CD4-positive, alpha-beta T cell treated with Interleukin-2 at 100 ng/mL for 4 hours (primary cell): ENCODE results near the gene HS3ST1.

Source experiments
- DNase-seq: peaks from one replicate; pipeline ENCODE4 v3.0.0-alpha.2; 2020; ENCODE audit warnings: low spot score

HS3ST1 gene

DNA sequence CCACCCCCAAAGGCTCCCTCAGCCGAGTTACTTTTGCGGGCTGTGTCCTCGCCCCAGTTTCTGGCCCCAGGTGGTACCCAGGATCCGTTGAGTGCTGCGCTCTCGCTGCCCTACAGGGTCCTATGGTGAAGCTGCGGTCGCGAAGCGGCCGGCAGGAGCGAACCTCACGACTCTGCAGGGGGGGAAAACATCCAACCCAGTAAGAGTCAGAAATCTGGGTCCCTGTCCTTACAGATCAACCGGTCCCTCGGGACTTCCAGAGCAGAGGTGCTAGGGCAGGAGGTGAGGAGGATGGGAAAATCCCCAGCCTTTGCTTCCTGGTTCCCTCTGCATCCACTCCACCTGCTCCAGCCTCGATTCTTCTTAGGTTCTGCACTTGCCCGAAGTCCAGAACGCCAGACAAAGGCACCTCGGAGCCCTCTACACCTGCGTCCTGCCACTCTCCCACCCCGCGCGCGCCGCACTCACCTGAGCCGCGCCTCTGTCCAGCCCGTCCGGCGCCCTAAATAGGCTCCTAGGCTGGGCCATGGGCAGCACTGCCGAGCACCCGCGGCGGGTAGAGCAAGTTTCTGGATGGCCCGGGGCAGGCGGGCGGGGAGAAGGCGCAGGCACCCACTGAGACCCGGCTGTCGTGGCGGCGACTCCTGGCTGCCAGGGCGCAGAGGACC lies at the start of gene HS3ST1:
Gene HS3ST1 (minus strand): TSS at position 664 of the 668 bp plus-strand sequence. CDS start 28,889 bp downstream, outside the sequence.
- no peak for DNase-seq

DNA sequence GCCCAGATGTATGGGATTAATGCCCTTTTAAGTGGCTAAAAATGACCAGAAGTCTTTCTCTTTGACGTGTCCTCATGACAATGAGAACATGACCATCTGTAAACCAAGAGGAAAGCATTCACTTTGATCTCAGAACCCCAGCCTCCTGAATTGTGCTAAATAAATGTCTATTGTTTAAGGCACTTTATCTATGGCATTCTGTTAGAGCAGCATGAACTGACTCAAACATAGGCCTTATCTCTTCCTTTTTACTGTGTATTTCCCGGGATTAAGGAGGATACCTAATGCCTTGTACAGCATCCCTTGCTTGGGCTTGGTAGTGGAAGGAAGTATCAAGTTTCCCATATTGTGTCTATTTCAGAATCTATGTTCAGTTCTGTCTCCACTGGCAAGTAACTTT lies 47.2 kb upstream of the HS3ST1 start:
- no peak for DNase-seq

DNA sequence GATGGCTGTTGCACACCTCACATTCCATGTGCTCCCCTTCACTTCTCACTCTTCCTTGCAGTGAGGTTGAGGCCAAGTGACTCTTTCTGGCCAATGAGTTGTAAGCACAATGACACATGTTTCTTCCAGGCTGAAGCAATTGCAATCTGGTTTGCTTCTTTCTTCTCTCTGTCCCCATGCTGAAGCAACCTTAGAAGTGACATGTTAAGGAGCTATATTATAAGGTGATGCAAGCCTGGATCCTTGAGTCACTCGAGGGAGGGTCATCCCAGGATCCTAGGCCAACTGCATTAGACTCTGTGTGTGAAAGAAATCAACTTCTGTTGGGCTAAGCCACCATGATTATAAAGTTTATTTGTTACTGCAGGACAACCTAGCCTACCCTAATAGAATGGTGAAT lies 45.5 kb upstream of the HS3ST1 start:
- DNase-seq: no peak

DNA sequence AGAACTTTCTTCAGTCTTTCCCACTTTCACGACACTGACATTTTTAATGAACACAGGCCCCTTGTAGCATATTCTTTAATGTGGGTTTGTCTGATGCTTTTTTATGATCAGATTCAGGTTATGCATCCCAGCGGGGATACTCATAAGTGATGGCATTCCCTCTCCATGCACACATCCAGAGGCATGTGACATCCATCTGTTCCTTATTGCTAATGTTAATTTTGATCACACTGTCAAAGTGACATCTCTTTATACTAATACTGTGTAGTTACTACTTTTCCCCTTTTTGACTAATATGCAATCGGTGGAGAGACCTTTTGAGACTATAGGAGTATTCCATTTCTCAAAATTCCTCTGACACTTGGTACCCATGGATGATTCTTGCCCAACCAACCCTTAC lies 43.8 kb upstream of the HS3ST1 start:
- no peak for DNase-seq

DNA sequence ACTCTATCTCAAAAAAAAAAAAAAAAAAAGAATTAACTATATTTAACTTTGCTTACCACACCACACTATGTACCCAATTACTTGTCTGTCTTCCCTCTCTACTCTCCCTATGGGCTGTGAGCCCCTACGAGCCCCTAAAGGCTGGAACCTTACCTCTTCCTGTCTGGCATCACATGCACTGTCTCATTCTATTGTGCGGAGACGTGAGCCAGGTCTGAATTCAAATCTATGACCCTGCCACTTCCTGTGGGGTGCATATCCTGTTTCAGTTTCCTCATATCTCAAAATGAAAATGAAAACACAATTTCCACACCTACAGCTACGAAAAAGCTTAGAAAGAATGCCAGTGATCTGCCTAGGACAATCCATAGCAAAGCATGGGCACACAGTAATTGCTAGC lies 42.9 kb upstream of the HS3ST1 start:
- peak; percentile 76 for DNase-seq

DNA sequence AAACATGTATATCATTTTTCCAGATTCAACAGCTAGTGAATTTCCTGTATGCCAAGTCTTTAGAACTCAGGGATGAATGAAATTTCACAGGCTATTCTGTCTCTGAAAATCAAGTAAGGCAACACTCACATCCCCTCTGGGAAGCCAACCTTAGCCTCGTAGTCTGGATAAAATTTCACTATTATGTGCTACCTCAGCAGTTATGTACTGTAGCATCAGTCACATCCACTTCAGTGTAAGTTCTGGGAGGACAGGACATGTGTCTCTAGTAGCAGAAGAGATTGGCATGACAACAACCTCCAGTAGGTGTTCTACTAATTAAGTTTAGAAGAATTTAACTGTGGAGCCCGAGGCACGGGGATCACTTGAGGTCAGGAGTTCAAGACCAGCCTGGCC lies 42.4 kb upstream of the HS3ST1 start:
- no peak for DNase-seq

DNA sequence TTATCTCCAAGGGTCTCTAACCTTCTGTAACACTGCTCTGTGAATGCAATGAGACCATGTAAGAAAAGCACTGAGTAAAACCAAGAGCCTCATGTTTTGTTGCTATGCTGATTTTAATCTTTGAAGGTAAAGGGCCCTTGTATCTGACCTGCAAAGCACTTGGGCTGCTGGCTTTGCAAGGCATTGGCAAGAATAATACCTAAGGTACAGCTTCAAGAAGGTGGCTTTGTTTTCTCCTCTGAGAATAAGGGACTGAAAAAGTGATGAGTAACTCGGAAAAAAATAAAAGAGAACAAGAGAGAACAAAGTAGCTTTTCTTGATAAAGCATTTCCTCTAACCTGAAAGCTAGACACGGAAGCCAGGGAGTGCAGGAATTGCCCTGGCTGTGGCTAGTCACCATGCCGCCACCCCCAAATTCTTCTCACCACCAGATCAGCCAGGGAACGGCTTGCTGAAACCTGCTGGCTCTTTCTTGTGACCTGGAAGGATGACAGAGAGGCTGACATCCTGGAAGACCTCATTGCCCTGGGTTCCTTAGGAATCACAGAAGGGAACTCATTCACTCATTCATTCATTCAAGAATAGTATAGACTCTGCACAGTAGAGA lies 41.8 kb upstream of the HS3ST1 start:
- DNase-seq: peak; percentile 21

DNA sequence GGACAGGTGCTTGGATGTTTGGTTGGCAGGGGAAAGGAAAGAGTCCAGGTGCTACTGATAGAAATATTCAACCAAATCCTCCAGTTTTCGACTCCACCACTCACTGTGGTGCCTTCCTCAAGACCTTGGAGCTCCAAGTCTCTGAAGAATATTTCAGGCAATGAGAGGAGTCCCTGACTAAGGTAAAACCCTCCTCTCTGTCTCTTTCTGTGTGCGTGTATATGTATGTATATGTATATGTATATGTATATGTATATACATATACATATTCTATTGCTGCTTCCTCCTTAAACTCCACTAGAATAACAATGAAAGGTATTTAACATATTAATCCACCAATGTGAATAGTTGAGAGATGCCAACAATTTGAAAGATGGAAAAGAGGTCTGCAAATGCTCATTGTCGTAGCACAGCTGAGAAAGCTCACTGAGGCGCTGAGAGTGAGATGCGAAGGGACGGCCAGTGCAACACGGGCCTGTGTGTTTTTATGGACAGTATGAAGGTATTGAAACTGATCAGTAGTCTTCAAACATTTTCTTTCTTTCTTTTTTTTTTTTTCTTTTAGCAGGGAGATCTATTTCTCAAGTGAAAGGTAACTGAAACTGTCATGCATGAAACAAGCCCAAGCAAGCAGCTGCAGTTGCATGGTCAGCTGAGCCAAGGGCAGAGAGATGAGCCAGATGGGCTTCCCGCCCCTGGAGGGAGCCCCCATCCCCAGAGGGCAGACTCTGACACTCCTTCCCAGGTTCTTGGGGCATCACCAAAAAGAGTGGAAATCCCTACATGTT lies 41.1 kb upstream of the HS3ST1 start:
- DNase-seq: no peak

DNA sequence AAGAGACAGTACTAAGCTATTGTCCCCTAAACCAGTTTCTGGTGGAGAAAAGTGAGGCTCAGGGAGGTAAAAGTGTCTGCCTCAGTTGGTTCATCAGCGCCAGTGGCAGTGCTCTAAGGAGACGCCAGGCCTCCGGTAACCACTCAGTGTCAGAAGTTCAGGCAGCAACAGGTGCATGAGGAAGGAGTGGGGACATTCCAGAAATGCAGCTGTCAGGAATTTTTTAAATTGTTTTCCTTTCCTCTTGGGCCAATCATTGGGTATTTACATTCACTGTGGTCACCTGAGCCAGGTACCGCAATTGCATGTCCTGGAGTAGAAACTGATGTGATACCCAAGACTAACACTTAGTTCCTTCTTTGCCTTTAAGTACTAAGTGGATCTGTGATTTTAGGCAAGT lies 40.2 kb upstream of the HS3ST1 start:
- DNase-seq: no peak

DNA sequence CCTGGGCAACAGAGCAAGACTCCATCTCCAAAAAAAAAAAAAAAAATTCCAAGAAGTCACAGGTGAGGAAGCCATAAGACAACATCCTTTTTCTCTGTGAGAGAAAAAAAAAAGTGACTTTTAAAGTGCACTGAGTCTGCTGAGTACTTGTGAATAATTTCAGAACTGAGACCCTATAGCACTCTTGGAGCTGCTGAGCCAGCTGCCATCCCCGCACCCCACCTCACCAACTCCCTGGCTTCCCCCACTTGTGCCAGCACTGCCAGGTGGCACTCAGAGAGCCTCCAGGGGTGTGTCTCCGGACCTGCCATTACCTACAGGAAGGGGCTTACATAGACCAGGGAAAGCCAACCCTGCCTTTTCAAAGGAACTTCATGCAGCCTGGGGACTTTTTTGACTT lies 39.2 kb upstream of the HS3ST1 start:
- no peak for DNase-seq

DNA sequence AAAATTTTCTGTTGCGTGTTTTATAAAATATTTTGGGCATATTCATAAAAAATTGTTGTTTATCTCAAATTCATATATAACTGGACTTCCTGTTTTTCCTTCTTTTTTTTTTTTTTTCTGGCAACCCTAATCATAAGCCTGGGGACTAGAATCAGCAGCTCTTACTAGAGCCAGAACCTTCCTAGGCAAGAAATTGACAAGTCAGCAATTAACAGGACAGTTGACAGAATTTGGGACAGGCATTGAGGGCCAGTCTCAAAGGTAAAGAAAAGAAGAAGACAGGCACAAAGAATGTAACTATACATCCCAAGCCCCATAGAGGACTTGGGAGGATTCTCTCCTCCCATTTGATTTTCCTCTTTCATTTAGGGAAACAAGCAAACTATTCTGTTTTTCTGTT lies 35.0 kb upstream of the HS3ST1 start:
- no peak for DNase-seq

DNA sequence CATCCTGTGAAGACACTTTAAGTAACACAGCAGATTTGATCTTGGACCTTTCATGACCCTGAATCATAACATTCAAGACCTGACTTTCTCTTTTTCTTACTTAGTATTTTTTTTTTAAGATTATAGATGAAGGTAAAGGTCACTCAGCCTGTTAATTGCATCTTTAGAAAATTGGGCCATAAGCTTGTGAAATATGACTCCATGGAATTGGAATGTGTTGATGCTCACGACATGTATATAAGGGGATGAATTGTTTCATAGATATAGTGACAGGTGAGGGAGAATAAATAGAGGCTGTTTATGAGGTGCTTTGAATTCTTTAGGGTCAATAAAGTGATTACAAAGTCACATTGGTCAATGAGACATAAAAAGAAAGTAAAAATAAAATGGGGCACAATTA lies 27.7 kb upstream of the HS3ST1 start:
- DNase-seq: no peak

DNA sequence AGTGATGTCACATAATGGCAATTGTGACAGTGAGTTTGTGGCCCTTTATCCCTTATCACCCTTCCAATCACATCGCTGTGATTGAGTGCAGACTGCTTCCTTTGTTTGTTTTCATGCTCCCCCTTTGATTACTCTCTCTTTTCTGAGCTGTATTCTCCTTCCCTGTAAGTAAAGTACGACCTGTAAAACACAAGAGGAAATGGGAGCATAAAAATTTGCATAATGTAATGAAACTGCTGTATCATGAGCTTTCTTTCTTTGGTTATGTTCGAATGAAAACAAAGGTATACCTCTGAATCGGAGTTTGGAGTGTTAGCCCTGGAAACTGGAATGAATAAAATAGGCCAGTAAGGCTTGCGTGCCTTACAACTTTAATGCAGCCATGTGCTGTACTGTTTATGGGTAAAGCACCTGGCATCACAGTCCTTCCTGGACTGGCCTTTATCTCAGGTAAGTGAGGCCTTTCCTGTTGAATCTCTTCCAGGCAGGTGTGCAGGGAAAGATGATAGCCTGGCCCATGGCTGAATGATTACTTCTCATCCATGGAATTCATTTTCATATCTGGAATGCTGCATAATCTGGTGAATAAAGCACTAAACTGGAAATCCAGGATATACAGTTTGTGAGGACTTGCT lies 26.6 kb upstream of the HS3ST1 start:
- DNase-seq: no peak

DNA sequence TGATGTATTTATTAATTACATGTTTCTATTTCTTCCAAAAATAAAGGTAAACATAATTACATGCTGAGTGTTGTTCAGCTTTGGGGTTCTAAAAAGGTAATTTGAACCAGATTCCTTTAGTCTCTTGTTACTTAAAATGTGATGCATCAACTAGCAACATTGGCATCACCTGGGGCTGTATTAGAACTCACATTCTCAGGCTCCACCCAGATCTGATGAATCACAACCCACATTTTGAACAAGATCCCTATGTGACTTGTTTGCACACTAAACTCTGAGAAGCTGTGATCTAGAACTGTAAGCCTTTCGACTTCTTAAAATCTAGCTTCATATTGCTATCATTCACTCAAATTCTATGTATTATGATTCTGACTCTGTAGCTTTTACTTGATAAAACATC lies 23.0 kb upstream of the HS3ST1 start:
- DNase-seq: no peak

DNA sequence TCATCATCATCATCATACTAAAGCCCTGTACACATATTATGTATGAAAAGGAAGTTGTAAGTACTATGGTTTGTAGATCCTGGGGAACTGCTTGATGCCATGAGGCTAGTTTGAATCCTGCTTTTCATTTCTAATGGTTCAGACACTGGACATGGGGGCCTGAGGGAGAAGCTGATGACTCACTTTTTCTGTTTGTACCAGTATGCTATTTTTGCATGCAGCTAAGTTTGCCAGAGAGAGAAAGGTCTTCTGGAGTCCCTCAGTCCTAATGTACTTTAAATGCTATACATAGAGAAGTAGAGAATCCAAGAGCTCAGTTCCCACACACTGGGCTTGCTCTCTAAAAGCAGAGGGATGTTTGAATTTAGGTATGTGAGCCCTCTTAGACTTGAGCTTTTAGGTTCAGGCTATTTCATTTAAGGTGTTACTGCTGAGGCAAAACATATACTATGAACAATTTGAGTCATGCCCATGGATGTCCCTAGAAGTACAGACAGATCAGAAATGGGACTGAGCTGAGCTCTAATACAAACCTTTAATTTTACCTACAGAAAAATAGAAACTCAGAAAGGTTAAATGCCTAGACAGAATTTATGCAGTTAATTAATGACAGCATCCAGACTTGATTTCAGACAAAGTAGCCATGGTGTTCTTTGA lies 17.6 kb upstream of the HS3ST1 start:
- DNase-seq: no peak

DNA sequence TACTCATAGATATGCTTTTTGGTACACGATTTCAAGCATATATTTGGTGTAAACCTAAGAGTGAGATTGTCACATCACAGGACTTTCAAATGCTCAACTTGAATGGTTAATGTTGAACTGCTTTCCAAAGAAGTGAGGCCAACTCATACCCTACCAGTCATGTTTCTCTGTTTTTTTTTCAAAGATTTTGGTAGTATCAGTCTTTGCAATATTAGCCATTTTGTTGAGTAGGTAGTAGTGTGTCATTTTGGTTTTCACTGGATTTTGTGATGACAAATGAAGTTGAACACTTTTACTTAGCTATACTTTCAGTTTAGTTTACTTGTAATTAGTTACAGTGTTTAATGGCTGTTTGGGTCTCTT lies 12.5 kb upstream of the HS3ST1 start:
- DNase-seq: no peak

DNA sequence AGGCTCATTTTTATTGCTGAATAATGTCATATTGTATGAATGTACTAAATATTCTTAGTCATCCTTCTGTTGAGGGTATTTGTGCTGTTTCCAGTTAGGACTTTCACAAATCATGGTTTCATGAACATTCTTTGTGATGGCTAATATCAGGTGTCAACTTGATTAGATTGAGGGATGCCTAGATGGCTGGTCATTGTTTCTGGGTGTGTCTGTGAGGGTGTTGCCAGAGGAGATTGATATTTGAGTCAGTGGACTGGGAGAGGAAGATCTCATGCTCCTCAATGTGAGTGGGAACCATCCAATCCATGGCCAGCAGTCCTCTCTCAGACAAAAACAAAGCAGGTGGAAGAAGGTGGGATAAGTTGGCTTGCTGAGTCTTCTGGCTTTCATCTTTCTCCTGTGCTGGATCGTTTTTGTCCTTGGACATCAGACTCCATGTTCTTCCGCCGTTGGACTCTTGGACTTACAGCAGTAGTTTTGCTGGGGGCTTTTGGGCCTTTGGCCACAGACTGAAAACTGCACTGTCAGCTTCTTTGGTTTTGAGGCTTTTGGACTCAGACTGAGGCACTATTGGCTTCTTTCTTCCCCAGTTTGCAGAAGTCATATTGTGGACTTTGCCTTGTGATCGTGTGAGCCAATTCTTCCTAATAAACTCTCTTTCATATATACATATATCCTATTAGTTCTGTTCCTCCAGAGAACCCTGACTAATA lies 11.9 kb upstream of the HS3ST1 start:
- no peak for DNase-seq

DNA sequence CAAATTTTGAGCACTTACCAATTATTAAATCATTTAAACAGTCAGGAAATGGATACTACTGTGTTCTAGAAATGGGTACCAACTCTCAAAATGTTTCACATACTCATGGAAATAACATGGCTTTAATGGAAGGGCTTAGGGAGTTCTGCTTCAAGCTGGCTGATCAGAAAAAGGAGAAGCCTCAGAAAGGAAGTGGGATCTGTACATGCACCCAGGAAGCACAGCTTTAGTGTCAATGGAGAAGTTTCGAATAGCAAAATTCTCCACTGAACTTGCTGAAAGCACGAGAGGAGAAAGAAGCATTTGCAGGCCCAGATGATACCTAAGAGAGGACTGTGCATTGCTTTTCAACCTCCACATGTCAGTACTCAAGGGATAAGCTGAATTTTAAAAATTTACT lies 11.1 kb upstream of the HS3ST1 start:
- no peak for DNase-seq

DNA sequence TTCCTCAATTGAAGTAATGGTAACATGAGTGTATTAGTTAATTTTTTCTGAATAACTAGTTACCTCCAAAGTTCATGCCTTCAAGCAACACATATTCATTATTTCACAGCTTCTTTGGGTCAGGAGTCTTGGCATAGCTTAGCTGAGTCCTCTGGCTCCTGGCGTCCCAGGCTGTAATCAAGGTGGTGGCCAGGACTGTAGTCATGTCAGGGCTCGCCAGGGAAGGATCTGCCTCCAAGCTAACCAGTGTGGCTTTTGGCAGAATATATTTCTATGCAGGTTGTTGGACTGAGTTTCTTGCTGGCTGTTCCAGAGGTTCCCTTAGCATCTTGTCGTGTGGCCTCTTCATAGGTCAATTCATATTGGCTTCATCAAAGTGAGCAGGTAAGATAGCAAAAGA lies 10.0 kb upstream of the HS3ST1 start:
- no peak for DNase-seq

DNA sequence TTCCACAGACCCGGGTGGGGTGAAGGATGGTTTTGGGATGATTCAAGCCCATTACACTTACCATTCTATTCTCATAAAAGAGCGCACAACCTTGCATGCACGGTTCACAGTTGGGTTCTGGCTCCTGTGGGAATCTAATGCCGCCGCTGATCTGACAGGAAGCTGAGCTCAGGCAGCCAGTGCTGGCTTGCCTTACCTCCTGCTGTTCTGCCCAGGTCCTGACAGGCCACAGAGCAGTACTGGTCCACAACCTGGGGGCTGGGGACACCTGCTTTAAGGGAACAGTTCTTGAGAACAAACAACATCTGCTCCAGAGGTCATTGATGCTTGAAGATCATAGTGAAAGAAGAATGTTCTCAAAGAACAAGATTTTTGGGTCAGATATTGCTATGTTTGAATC lies 8.0 kb upstream of the HS3ST1 start:
- no peak for DNase-seq

DNA sequence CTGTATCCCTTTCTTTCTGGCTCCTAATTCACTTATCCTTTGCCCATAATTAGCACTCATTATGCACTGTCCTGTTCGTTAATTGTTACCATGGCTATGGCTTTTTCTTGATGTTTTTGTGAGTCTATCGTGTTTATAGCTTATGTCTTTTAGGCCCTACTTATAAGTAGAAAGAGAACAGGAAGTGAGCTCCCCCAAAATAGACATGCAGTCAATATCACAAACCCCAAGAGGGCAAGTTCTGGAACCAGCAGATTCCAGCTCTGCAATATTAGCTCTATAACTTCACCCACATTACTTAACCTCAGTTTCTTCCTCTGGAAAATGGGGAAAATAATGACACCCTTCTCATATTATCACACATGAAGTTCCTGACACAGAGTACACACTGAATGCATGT lies 7.4 kb upstream of the HS3ST1 start:
- no peak for DNase-seq

DNA sequence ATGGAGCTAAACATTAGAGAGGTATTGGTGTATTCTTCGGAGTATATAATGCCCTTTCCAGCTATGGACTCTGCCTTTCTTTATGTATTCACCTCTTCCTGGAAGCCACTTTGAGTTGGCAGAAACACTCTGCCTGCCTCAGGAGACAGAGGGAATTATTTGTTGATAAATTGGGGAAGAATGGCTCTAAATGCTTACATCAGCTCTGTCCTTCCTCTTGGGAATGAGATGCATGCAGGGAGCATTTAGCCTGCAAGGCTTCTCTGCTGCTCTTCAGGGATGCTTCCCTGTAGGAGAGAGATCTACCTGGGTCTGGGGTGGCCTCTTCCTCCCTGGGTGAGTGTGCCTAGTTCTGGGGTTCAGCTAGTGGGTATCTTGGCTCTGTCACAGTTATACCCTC lies 6.9 kb upstream of the HS3ST1 start:
- DNase-seq: no peak
